NCI-H446 treated with DMSO at 0.1 percent for 48 hours (cell line): ENCODE results near the gene HDGF.

ENCODE experiments used
- DNase-seq: peaks from one replicate; lab custom pipeline; 2025; lab: John Stamatoyannopoulos, UW

HDGF gene

GRCh38 chr1:156698995-156699394 lies 52.5 kb downstream of the HDGF start:
- DNase-seq = no peak

GRCh38 chr1:156697481-156697880 lies 54.0 kb downstream of the HDGF start:
- DNase-seq = no peak

- no peak for DNase-seq
Observed at GRCh38 chr1:156696755-156697154, 54.7 kb downstream of the HDGF start.

- no peak for DNase-seq
Observed at GRCh38 chr1:156694690-156694962, 56.8 kb downstream of the HDGF start.

- no peak for DNase-seq
Observed at GRCh38 chr1:156693848-156694689, 57.4 kb downstream of the HDGF start.

- DNase-seq = no peak
Observed at GRCh38 chr1:156692925-156693847, 58.3 kb downstream of the HDGF start.

GRCh38 chr1:156692441-156692924 lies 59.0 kb downstream of the HDGF start:
- DNase-seq = no peak
